Testis (tissue), 2 donors: Measurements from ENCODE around the gene PTPRN2.

Experiments used
- CTCF ChIP-seq, 3 experiments: fragments of 450-650 bp in 2 of 3; fragments of 200-600 bp in 1 of 3; sonication (generic) in 1 of 3; IDR thresholded peaks; one replicate each; pipeline ENCODE4 v1.5.1; 2016 to 2019; ENCODE audit warnings: antibody characterized with exemption in 3 of 3, mild to moderate bottlenecking in 2 of 3, moderate library complexity in 1 of 3
- POLR2A ChIP-seq: fragments of 450-650 bp; IDR thresholded peaks from one replicate; pipeline ENCODE4 v1.6.1; 2017; ENCODE audit warnings: antibody characterized with exemption, mild to moderate bottlenecking, moderate library complexity

DNA sequence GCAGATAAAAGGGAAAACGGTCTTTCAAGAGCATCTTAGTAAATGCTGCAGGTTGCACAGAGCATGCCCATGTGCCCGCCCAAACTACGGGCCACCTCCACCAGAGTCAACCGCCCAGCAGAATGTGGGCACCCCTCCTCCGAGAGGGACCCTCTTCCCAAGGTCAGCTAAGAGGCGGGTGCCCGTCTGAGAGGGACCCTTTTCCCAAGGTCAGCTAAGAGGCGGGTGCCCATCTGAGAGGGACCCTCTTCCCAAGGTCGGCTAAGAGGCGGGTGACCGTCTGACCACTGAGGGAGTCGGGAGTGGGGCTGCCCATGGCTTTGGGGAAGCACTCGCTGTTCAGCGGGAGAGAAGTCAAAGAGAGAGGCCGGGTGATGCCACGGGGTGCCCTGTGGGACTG, 113.1 kb downstream of the PTPRN2 start:
- no peak for TF ChIP-seq CTCF (IDR thresholded peaks at IDR 0.05)
- no peak for TF ChIP-seq POLR2A
